Cardiac fibroblast (primary cell): ENCODE measurements around the gene KIFC3.

Experiments used
- DNase-seq, 2 donors: peaks; one replicate each; pipeline versions ENCODE4 v3.0.0 to v3.0.0-alpha.2; 2010; ENCODE audit warnings: low read depth in 2 of 2
- H3K4me3 ChIP-seq, 2 donors: replicated peaks in 1 of 2; 1 replicate in 1 of 2; 2 replicates in 1 of 2; pipeline ENCODE4 v1.5.1; 2011; ENCODE audit warnings: low read depth in 2 of 2, low read length in 2 of 2, mild to moderate bottlenecking in 2 of 2, moderate library complexity in 1 of 2
- TF ChIP-seq, protein P1 (sequence below): IDR thresholded peaks from one replicate; pipeline ENCODE4 v1.5.1; 2011; ENCODE audit warnings: low read depth, mild to moderate bottlenecking, low read length, inconsistent platforms

The KIFC3 gene

DNA sequence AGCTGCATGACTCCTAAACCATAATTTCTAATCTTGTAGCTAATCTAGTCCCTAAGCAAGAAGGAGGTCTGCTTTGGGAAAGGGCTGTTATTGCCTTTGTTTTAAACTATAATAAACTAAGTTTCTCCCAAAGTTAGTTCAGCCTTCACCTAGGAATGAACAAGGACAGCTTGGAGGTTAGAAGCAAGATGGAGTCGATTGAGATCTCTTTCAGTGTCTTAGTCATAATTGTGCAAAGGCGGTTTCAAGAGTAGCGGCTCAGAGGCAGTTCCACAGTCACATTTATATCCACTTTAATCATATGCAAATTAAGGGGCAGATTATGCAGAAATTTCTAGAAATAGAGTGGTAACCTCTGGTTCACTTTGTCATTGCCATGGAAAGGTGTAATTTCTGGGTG is 90.3 kb downstream of the KIFC3 start:
- TF ChIP-seq, protein P1, sequence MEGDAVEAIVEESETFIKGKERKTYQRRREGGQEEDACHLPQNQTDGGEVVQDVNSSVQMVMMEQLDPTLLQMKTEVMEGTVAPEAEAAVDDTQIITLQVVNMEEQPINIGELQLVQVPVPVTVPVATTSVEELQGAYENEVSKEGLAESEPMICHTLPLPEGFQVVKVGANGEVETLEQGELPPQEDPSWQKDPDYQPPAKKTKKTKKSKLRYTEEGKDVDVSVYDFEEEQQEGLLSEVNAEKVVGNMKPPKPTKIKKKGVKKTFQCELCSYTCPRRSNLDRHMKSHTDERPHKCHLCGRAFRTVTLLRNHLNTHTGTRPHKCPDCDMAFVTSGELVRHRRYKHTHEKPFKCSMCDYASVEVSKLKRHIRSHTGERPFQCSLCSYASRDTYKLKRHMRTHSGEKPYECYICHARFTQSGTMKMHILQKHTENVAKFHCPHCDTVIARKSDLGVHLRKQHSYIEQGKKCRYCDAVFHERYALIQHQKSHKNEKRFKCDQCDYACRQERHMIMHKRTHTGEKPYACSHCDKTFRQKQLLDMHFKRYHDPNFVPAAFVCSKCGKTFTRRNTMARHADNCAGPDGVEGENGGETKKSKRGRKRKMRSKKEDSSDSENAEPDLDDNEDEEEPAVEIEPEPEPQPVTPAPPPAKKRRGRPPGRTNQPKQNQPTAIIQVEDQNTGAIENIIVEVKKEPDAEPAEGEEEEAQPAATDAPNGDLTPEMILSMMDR, result no peak
- no peak for DNase-seq
- H3K4me3 ChIP-seq, result no peak overlapping the region

GRCh38 chr16:57711346-57711745 is 90.9 kb downstream of the KIFC3 start:
- TF ChIP-seq, protein P1, result no peak
- no peak overlapping the region for H3K4me3 ChIP-seq
- no peak for DNase-seq

GRCh38 chr16:57709663-57710062 is 92.6 kb downstream of the KIFC3 start:
- H3K4me3 ChIP-seq, result no peak overlapping the region
- TF ChIP-seq, protein P1, result no peak
- DNase-seq, result no peak
